Erythroblast (primary cell): ENCODE measurements around the gene APAF1.

ENCODE experiments used
- GATA1 ChIP-seq: IDR thresholded peaks from 2 replicates; pipeline ENCODE4 v1.6.1; 2011; ENCODE audit warnings: low read depth, mild to moderate bottlenecking, control low read depth, low read length, moderate library complexity
- POLR2A ChIP-seq: IDR thresholded peaks from 2 replicates; pipeline ENCODE4 v1.6.1; 2011; ENCODE audit warnings: mild to moderate bottlenecking, low read length

- no peak for TF ChIP-seq POLR2A
- TF ChIP-seq GATA1 = no peak
Observed at GRCh38 chr12:98656289-98657101, 11.4 kb downstream of the APAF1 start.
